IMR-90 (cell line): ENCODE results near the gene LATS2.

Experiments
- BHLHE40 ChIP-seq: fragments of 150-350 bp; IDR thresholded peaks from 2 replicates; pipeline ENCODE4 v1.6.1; 2016; ENCODE audit warnings: mild to moderate bottlenecking, low read depth, low read length
- CEBPB ChIP-seq: IDR thresholded peaks from 2 replicates; pipeline ENCODE4 v1.6.1; 2012; ENCODE audit warnings: low read depth, low read length, improper control_type of control experiment
- MAZ ChIP-seq: IDR thresholded peaks from 2 replicates; pipeline ENCODE4 v1.6.1; 2012; ENCODE audit warnings: low read depth, mild to moderate bottlenecking, low read length, improper control_type of control experiment, moderate library complexity, borderline replicate concordance
- NFE2L2 ChIP-seq: fragments of 150-350 bp; IDR thresholded peaks from 2 replicates; pipeline ENCODE4 v1.6.1; 2016; ENCODE audit warnings: low read depth, mild to moderate bottlenecking, low read length
- POLR2A ChIP-seq: IDR thresholded peaks from 2 replicates; pipeline ENCODE4 v1.6.1; 2012; ENCODE audit warnings: mild to moderate bottlenecking, low read depth, low read length
- RCOR1 ChIP-seq: IDR thresholded peaks from 2 replicates; pipeline ENCODE4 v1.6.1; 2012; ENCODE audit warnings: mild to moderate bottlenecking, low read length, improper control_type of control experiment; ENCODE audit not compliant: insufficient replicate concordance
- RFX5 ChIP-seq: IDR thresholded peaks from 2 replicates; pipeline ENCODE4 v1.8.0; 2012; ENCODE audit warnings: low read depth, mild to moderate bottlenecking, low read length, moderate library complexity
- SMC3 ChIP-seq: fragments of 150-350 bp; IDR thresholded peaks from 2 replicates; pipeline ENCODE4 v1.6.1; 2016; ENCODE audit warnings: low read depth, mild to moderate bottlenecking, antibody characterized with exemption, low read length, moderate library complexity
- TF ChIP-seq, protein P1 (sequence below): conservative IDR thresholded peaks from 2 replicates; pipeline ENCODE4 v1.5.1; 2012; ENCODE audit warnings: mild to moderate bottlenecking, low read depth, low read length, improper control_type of control experiment

DNA sequence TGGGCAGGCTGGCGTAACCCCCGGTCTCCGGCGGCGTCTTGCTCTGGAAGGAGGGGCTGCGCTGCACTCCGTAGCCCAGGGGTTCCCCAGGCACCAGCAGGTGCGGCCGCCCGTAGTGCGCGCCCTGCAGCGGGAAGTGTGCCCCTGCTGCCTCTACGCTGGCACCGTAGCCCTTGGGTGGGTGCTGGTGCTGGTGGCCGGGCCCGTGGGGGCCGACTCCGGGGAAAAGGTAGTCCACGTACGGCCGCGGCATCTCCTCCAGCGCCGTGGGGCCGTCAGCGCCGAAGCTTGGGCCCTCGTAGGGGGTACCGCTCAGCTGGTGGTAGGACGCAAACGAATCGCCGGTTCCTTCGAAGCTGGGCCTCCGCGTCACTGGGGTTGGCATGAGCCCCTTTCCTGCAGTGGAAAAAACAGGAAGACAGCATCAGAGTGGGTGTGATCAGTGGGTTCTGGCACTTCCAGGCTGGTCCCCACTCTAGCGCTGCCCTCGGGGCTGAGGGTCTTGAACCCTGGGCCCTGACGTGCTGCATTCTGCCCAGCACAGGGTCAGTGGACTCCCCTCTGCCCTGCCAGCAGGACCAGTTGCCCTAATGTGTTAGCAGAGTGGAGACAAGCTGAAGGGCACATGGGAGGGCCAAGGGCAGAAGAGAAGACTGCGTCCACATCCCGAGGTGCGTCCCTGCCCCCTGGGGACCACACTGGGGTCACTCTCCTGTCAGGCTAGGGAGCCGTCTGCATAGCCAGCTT lies 72.3 kb downstream of the LATS2 start:
- TF ChIP-seq NFE2L2 (no peak), POLR2A (no peak), SMC3 (no peak), BHLHE40 (no peak), CEBPB (no peak), MAZ (no peak), RCOR1 (no peak), RFX5 (no peak)
- TF ChIP-seq, protein P1, sequence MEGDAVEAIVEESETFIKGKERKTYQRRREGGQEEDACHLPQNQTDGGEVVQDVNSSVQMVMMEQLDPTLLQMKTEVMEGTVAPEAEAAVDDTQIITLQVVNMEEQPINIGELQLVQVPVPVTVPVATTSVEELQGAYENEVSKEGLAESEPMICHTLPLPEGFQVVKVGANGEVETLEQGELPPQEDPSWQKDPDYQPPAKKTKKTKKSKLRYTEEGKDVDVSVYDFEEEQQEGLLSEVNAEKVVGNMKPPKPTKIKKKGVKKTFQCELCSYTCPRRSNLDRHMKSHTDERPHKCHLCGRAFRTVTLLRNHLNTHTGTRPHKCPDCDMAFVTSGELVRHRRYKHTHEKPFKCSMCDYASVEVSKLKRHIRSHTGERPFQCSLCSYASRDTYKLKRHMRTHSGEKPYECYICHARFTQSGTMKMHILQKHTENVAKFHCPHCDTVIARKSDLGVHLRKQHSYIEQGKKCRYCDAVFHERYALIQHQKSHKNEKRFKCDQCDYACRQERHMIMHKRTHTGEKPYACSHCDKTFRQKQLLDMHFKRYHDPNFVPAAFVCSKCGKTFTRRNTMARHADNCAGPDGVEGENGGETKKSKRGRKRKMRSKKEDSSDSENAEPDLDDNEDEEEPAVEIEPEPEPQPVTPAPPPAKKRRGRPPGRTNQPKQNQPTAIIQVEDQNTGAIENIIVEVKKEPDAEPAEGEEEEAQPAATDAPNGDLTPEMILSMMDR: no peak
